Measurements from ENCODE around the gene TAGLN. TPM values are rescaled to one million over a fixed set of nuclear protein-coding genes. Genes with fewer than 3 reads are reported as not detected.

Gene TAGLN
- total RNA-seq, 2 donors from 2014 or later = 228 to 412 TPM

DNA sequence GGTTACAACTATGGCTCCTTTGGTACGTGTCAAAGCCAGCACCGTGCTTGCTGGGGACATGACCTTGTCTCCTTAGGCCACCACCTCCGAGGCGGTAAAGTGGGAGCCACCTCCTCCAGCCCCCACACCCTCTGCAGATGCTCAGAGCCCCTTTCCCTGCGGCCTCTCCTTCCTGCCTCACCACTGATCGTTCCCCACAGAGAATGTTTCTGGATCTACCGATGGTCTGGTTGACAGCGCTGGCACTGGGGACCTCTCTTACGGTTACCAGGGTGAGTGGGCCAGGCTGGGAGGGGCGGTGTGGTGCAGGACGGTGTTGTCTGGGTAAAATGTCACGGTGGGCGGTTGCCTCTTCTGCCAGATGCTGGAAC is 11.8 kb upstream of the TAGLN start:
- H3K27ac Mint-ChIP-seq = no peak overlapping the region
- Histone ChIP-seq H3K27me3 (ENCODE audit: control insufficient read depth, insufficient read depth, low read length, poor library complexity, severe bottlenecking) (no peaks in the 10 kb centered on the region), H3K9ac (ENCODE audit: extremely low read depth, low read length, poor library complexity, severe bottlenecking) (no peak overlapping the region), H3K36me3 (ENCODE audit: control insufficient read depth, insufficient read depth, low read length) (peaks cover 28% of the 10 kb centered on the region), H3K9me3 (ENCODE audit: control insufficient read depth, low read length) (no peaks in the 10 kb centered on the region), H3K4me1 (ENCODE audit: control insufficient read depth, insufficient read depth, low read length) (no peaks in the 10 kb centered on the region), H3K4me3 (ENCODE audit: low read length) (no peak overlapping the region), H3K27ac (ENCODE audit: low read depth, low read length) (no peak overlapping the region)
- peaks cover 35% of the 10 kb centered on the region for H3K36me3 Mint-ChIP-seq (ENCODE audit: low read depth)
- no peaks in the 10 kb centered on the region for H3K27me3 Mint-ChIP-seq (ENCODE audit: insufficient read depth)
- no peaks in the 10 kb centered on the region for H3K4me1 Mint-ChIP-seq
- no peaks in the 10 kb centered on the region for H3K9me3 Mint-ChIP-seq
- DNase-seq = peak; percentile 34
- no peak overlapping the region for H3K4me3 Mint-ChIP-seq
- TF ChIP-seq, protein P1, sequence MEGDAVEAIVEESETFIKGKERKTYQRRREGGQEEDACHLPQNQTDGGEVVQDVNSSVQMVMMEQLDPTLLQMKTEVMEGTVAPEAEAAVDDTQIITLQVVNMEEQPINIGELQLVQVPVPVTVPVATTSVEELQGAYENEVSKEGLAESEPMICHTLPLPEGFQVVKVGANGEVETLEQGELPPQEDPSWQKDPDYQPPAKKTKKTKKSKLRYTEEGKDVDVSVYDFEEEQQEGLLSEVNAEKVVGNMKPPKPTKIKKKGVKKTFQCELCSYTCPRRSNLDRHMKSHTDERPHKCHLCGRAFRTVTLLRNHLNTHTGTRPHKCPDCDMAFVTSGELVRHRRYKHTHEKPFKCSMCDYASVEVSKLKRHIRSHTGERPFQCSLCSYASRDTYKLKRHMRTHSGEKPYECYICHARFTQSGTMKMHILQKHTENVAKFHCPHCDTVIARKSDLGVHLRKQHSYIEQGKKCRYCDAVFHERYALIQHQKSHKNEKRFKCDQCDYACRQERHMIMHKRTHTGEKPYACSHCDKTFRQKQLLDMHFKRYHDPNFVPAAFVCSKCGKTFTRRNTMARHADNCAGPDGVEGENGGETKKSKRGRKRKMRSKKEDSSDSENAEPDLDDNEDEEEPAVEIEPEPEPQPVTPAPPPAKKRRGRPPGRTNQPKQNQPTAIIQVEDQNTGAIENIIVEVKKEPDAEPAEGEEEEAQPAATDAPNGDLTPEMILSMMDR (conservative IDR thresholded peaks at IDR 0.05) = no peak
- WGBS, 2 experiments (ENCODE audit: insufficient coverage in 1 of 2, insufficient read length in 1 of 2) = 91 to 96% methylated on average over 9 to 13 of the region's 13 CpGs

DNA sequence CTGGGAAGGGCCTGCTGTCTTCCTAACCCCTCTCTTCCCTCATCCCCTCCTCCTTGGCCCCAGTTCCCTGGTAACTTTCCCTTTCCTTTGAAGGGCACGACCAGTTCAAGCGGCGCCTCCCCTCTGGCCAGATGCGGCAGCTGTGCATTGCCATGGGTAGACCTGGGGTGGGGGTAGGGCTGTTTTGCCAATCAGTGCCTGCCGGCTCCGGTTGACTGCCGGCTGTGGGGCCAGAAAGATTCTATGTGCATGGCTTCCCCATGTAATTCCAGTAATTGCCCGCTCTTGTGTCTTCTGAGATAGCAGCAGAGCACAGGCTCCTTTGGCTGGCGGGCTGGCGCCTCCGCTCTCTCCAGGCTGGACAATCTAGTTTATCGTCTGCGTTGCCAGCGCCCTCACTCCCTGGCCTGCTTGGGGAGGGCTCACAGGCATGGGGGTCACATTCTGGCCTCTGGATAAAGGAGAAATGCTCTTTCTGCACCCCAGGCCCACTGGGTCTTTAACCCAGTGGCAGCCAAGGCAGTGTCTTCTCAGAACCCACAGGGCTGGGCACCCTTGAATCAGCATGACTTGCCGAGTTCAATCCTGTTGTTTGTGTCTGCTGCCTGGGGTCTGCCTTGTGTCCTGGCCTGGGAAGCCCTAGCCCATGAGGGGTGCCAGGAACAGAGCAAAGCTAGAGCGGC is 11.2 kb upstream of the TAGLN start:
- H3K27ac Mint-ChIP-seq = no peak overlapping the region
- TF ChIP-seq, protein P1 (conservative IDR thresholded peaks at IDR 0.05) = no peak
- Histone ChIP-seq H3K36me3 (ENCODE audit: control insufficient read depth, insufficient read depth, low read length) (peaks cover 23% of the 10 kb centered on the region), H3K27me3 (ENCODE audit: control insufficient read depth, insufficient read depth, low read length, poor library complexity, severe bottlenecking) (no peaks in the 10 kb centered on the region), H3K9me3 (ENCODE audit: control insufficient read depth, low read length) (no peaks in the 10 kb centered on the region), H3K27ac (ENCODE audit: low read depth, low read length) (no peak overlapping the region), H3K4me3 (ENCODE audit: low read length) (no peak overlapping the region), H3K4me1 (ENCODE audit: control insufficient read depth, insufficient read depth, low read length) (no peaks in the 10 kb centered on the region), H3K9ac (ENCODE audit: extremely low read depth, low read length, poor library complexity, severe bottlenecking) (no peak overlapping the region)
- no peaks in the 10 kb centered on the region for H3K27me3 Mint-ChIP-seq (ENCODE audit: insufficient read depth)
- no peaks in the 10 kb centered on the region for H3K4me1 Mint-ChIP-seq
- DNase-seq = peak; percentile 33
- H3K36me3 Mint-ChIP-seq (ENCODE audit: low read depth) = peaks cover 33% of the 10 kb centered on the region
- no peaks in the 10 kb centered on the region for H3K9me3 Mint-ChIP-seq
- WGBS, 2 experiments (ENCODE audit: insufficient coverage in 1 of 2, insufficient read length in 1 of 2) = 93% methylated on average over 9 to 16 of the region's 16 CpGs
- no peak overlapping the region for H3K4me3 Mint-ChIP-seq

DNA sequence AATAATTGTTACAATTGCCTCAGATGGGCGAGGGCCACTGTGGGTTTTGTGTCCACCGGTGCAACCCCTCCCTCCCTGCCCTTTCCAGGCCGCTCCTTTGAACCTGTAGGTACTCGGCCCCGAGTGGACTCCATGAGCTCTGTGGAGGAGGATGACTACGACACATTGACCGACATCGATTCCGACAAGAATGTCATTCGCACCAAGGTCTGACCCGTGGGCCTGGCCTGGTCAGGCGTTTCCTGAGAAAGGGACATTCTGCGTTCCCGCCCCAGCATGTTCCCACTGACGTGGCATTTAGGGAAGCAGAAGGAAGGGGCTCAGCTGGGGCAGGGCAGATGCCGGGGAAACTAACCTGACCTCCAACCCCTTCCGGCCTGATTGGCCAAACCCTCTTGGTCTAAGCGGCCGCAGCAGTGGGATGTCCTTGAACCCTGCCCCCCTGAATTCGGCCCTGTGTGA is 10.5 kb upstream of the TAGLN start:
- Mint-ChIP-seq H3K9me3 (no peaks in the 10 kb centered on the region), H3K4me3 (no peak overlapping the region), H3K36me3 (ENCODE audit: low read depth) (peaks cover 34% of the 10 kb centered on the region), H3K4me1 (no peaks in the 10 kb centered on the region), H3K27ac (no peak overlapping the region), H3K27me3 (ENCODE audit: insufficient read depth) (no peaks in the 10 kb centered on the region)
- DNase-seq = peak; percentile 41
- Histone ChIP-seq H3K27ac (ENCODE audit: low read depth, low read length) (no peak overlapping the region), H3K36me3 (ENCODE audit: control insufficient read depth, insufficient read depth, low read length) (peaks cover 19% of the 10 kb centered on the region), H3K27me3 (ENCODE audit: control insufficient read depth, insufficient read depth, low read length, poor library complexity, severe bottlenecking) (no peaks in the 10 kb centered on the region), H3K9me3 (ENCODE audit: control insufficient read depth, low read length) (no peaks in the 10 kb centered on the region), H3K4me1 (ENCODE audit: control insufficient read depth, insufficient read depth, low read length) (no peaks in the 10 kb centered on the region), H3K9ac (ENCODE audit: extremely low read depth, low read length, poor library complexity, severe bottlenecking) (no peak overlapping the region), H3K4me3 (ENCODE audit: low read length) (no peak overlapping the region)
- TF ChIP-seq, protein P1 (conservative IDR thresholded peaks at IDR 0.05) = no peak
- 89 to 90% methylated on average over 19 to 20 of the region's 20 CpGs for WGBS, 2 experiments (ENCODE audit: insufficient coverage in 1 of 2, insufficient read length in 1 of 2)
